Thyroid gland (tissue), 4 donors: Measurements from ENCODE around the gene ZNF726.

Source experiments
- CTCF ChIP-seq, 6 experiments: fragments of 200-600 bp in 3 of 6; fragments of 450-650 bp in 3 of 6; sonication (generic) in 3 of 6; IDR thresholded peaks; one replicate each; pipeline ENCODE4 v1.5.1; 2016 to 2019; ENCODE audit warnings: antibody characterized with exemption in 6 of 6, mild to moderate bottlenecking in 2 of 6, inconsistent platforms in 1 of 6, moderate library complexity in 1 of 6
- POLR2A ChIP-seq, 2 donors: fragments of 450-650 bp; IDR thresholded peaks; one replicate each; pipeline ENCODE4 v1.6.1; 2017; ENCODE audit warnings: antibody characterized with exemption in 2 of 2, mild to moderate bottlenecking in 2 of 2, moderate library complexity in 1 of 2

- TF ChIP-seq CTCF (IDR thresholded peaks at IDR 0.05) = no peak
- no peak for TF ChIP-seq POLR2A (IDR thresholded peaks at IDR 0.05)
Measured at GRCh38 chr19:23887642-23888041, 27.0 kb upstream of the ZNF726 start.
